Kidney glomerular epithelial cell (primary cell): ENCODE data around the gene FAM9C.
"Not testable (repeated sequence)": the region's sequence is repeated elsewhere in the genome, so short reads cannot be mapped to it uniquely, and the experiment has no call there.

ENCODE experiments used
- DNase-seq: peaks from one replicate; lab custom pipeline; 2025; lab: John Stamatoyannopoulos, UW

Gene FAM9C

GRCh38 chrX:13044441-13044840, at the start of gene FAM9C:
TSS of gene FAM9C (minus strand) at chrX:13044620. CDS start at chrX:13043789, 831 bp downstream.
- DNase-seq = no peak

- DNase-seq = no peak
Measured at GRCh38 chrX:13093529-13094140, 49.2 kb upstream of the FAM9C start.

- DNase-seq = no peak
Measured at GRCh38 chrX:13092455-13092941, 48.1 kb upstream of the FAM9C start.

- DNase-seq = no peak
Measured at GRCh38 chrX:13091111-13091765, 46.8 kb upstream of the FAM9C start.

- no peak for DNase-seq
Measured at GRCh38 chrX:13090339-13091110, 46.1 kb upstream of the FAM9C start.

- DNase-seq = no peak
Measured at GRCh38 chrX:13090027-13090338, 45.6 kb upstream of the FAM9C start.

- no peak for DNase-seq
Measured at GRCh38 chrX:13088156-13088487, 43.7 kb upstream of the FAM9C start.

- peak; percentile 50 for DNase-seq
Measured at GRCh38 chrX:13087322-13088155, 43.1 kb upstream of the FAM9C start.

- DNase-seq = not testable (repeated sequence)
Measured at GRCh38 chrX:13086793-13087321, 42.4 kb upstream of the FAM9C start.

GRCh38 chrX:13086076-13086475, 41.7 kb upstream of the FAM9C start:
- no peak for DNase-seq

- DNase-seq = no peak
Measured at GRCh38 chrX:13085526-13085925, 41.1 kb upstream of the FAM9C start.

GRCh38 chrX:13084611-13085010, 40.2 kb upstream of the FAM9C start:
- DNase-seq = no peak

- DNase-seq = not testable (repeated sequence)
Measured at GRCh38 chrX:13083755-13084326, 39.4 kb upstream of the FAM9C start.

- DNase-seq = no peak
Measured at GRCh38 chrX:13082206-13083065, 38.0 kb upstream of the FAM9C start.

GRCh38 chrX:13081395-13082205, 37.2 kb upstream of the FAM9C start:
- DNase-seq = no peak

- no peak for DNase-seq
Measured at GRCh38 chrX:13080128-13080795, 35.8 kb upstream of the FAM9C start.

GRCh38 chrX:13078739-13079444, 34.5 kb upstream of the FAM9C start:
- peak; percentile 24 for DNase-seq

- DNase-seq = no peak
Measured at GRCh38 chrX:13077168-13077567, 32.7 kb upstream of the FAM9C start.
